Choroid plexus epithelial cell (primary cell): ENCODE measurements around the gene DNAJB7.
"Not testable (repeated sequence)": the region's sequence is repeated elsewhere in the genome, so short reads cannot be mapped to it uniquely, and the experiment has no call there.

Experiments used
- DNase-seq: peaks from one replicate; pipeline ENCODE4 v3.0.0-alpha.2; 2010; ENCODE audit warnings: low read depth
- H3K4me3 ChIP-seq: 2 replicates; pipeline ENCODE4 v1.5.1; 2011; ENCODE audit warnings: low read depth, mild to moderate bottlenecking, control low read depth, low read length, moderate library complexity
- TF ChIP-seq, protein P1 (sequence below): conservative IDR thresholded peaks from 2 replicates; pipeline ENCODE4 v1.5.1; 2011; ENCODE audit warnings: low read depth, mild to moderate bottlenecking, control low read depth, inconsistent platforms, low read length, moderate library complexity

Gene DNAJB7

DNA sequence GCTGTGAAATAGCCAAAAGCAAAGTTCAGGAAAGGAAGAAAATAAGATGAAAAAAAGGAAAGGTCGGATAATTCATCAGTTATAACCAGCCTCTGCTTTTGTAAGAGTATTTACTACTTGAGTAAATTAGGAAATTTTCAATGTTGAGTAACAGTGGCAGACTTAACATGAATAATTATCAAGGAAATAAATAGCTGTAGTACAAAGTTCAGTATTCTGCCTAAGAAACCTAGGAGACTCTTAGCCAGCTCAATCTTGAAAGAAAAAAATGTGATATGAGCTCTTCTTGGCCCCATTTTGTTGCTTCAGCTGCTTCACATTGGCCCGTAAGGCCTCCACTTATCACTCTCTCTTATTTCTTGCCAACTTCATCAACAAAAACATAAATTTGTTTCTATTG lies 17.0 kb upstream of the DNAJB7 start:
- DNase-seq = no peak
- H3K4me3 ChIP-seq = no peak overlapping the region
- TF ChIP-seq, protein P1, sequence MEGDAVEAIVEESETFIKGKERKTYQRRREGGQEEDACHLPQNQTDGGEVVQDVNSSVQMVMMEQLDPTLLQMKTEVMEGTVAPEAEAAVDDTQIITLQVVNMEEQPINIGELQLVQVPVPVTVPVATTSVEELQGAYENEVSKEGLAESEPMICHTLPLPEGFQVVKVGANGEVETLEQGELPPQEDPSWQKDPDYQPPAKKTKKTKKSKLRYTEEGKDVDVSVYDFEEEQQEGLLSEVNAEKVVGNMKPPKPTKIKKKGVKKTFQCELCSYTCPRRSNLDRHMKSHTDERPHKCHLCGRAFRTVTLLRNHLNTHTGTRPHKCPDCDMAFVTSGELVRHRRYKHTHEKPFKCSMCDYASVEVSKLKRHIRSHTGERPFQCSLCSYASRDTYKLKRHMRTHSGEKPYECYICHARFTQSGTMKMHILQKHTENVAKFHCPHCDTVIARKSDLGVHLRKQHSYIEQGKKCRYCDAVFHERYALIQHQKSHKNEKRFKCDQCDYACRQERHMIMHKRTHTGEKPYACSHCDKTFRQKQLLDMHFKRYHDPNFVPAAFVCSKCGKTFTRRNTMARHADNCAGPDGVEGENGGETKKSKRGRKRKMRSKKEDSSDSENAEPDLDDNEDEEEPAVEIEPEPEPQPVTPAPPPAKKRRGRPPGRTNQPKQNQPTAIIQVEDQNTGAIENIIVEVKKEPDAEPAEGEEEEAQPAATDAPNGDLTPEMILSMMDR = no peak

DNA sequence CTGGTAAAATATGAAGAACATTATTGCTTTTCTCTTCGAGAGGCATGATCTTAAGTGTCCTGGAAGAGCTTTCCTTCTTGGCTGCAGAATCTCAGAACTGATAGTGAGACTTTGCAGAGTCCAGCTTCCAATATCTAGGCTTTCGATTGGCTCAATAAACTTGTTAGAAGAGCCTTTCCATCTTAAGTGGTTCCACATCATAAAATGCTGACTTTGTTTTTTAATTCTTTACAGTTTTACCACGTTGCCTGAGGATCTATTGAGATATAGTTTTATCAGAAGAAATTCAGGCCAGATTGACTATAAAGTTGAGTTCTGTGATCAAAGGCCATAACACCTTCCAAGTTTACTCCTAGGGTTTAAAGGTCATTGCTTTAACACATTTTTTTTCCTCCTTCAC lies 15.6 kb upstream of the DNAJB7 start:
- no peak overlapping the region for H3K4me3 ChIP-seq
- no peak for DNase-seq
- TF ChIP-seq, protein P1 = no peak

DNA sequence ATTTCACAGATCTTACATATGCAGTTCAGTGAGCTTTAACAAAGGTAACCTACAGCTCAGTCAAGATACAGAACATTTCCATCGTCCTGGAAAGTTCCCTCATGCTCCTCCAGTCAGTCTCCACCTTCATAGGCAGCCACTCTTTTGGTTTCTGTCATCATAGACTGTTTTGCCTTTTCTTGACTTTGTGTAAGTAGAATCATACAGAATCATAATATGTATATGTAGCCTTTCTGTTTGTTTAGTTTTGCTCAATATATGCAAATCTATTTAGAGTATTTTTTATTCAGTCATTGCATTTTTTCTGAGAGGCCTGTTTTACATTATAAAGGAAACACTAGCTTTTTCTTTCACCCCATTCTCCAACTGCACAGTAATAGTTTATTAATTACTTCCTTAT lies 15.0 kb upstream of the DNAJB7 start:
- no peak for DNase-seq
- no peak overlapping the region for H3K4me3 ChIP-seq
- TF ChIP-seq, protein P1 = no peak

DNA sequence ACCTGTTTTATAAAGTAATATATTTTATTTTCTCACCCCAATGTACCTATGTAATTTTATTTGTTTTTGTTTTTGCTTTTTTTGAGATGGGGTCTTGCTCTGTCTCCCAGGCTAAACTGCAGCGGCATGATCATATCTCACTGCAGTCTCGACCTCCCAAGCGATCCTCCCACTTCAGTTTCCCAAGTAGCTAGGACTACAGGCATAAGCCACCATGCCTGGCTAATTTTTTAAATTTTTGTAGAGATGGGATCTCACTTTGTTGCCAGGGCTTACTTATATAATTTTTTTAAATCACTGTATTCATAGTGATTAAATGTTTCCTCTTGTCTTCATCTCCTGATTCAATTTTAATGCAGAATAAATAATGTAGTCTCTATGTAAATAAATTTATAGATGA lies 13.2 kb upstream of the DNAJB7 start:
- TF ChIP-seq, protein P1 = no peak
- no peak for DNase-seq

DNA sequence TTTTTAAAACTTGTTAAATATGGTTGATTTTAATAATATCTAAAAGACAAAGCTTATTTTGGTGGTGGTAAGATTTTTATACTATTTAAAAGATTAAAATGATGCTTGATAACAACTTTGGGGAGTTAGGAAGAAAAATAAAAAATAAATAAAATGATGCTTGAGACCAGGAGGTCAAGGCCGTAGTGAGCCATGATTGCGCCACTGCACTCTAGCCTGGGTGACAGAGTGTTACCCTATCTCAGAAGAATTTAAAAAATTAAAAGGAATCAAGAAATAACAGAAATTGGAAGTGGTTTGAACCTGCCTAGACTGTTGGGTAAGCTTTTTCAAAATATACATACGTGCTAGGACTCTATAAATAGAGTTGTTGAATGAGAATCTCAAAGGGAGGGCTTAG lies 12.1 kb upstream of the DNAJB7 start:
- H3K4me3 ChIP-seq = no peak overlapping the region
- TF ChIP-seq, protein P1 = no peak
- no peak for DNase-seq

More for the DNA sequence above, 13.2 kb upstream of the DNAJB7 start:
- H3K4me3 ChIP-seq = no peak overlapping the region

DNA sequence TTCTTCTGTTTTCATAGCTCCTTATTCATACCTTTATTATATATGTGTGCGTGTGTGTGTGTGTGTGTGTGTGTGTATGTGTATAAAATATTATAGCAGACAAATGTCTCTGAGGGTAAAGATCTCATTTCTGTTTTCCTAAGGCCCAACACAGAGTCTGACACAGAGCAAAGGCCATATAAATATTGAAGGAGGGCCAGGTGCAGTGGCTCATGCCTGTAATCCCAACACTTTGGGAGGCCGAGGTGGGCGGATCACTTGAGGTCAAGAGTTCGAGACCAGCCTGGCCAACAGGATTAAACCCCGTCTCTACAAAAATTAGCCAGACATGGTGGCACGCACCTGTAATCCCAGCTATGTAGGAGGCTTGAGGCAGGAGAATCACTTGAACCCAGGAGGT lies 6.5 kb upstream of the DNAJB7 start:
- H3K4me3 ChIP-seq, DNase-seq: not testable (repeated sequence)

DNA sequence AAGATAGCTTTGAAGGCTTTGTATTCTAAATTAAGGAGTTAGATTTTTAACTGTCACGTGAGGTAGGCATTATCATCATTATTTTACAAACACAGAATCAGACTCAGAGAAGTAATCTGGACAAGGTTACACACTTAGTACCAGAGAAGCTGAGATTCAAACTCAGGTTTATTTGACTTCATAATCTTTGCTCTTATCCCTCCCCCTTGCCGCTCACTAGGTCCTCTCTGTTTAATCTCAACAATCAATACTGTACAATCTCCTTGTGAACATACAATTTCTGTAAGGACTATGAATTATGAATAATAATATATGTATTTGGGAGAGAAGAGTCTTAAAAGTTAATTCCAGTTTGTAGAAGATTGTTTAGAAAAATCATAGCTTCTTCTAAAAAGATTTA lies 5.2 kb upstream of the DNAJB7 start:
- no peak overlapping the region for H3K4me3 ChIP-seq
- TF ChIP-seq, protein P1 = no peak
- DNase-seq = no peak

DNA sequence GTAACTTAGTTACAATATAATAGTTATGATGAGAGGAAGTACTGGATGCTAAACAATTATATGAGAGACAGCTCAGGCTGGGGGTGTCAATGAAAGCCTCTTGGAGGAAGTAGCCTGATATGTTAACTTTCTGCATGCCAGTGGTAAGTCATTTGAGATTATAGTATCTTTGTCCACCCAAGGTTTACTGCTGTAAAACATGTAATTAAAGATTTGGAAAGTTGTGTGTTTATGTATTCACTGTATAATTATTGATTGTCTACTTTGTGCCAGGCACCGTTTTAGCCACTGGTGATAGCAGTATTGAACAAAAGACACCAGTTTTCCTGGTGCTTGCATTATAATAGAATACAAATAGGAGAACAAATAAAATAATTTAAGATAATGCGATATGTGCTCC lies 624 bp upstream of the DNAJB7 start:
- no peak for DNase-seq
- no peak overlapping the region for H3K4me3 ChIP-seq
- TF ChIP-seq, protein P1 = no peak
